ENCODE results near the gene LHPP.
"Not testable (repeated sequence)": the region's sequence is repeated elsewhere in the genome, so short reads cannot be mapped to it uniquely, and the experiment has no call there.

The LHPP gene

DNA sequence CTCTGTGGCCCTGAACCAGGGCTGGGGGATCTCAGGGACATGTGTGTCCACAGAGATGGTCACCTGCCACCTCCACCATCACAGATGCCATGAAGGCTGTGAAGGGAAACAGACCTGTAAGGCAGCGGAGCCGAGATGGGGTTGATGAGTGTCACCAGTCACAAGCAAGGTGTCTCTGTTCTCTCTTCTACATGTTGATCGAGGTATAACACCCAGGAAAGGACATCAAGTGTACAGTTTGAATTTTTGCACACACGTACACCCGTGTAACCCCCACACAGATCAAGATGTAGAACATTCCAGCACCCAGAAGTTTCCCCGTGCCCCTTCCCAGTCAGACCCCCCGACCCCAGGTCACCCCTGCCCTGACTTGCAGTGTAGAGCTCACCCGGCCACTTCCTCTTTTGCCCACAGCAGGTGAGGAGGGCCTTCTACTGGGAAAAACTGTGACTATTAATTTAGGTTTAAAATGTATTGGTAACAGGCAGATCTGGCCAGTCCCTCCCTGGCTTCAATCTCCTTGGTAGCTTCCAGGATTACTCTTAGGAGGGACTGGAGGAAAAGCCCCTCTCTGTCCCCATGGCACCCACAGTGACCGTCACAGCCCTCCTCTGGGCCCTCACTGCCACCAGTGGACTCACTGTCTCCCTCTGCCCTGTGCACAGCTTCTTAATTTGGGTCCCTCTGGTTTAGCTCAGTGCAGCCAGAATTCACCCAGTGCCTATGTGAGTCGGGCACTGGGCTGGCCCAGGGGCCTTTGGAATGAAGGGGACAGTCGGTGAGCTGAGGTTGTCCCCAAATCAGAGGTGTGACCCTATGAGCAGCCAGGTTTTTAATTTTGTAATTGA is 108.2 kb downstream of the LHPP start:
- DNase-seq, result no peak

GRCh38 chr10:124570646-124571045 is 109.0 kb downstream of the LHPP start:
- no peak for DNase-seq

DNA sequence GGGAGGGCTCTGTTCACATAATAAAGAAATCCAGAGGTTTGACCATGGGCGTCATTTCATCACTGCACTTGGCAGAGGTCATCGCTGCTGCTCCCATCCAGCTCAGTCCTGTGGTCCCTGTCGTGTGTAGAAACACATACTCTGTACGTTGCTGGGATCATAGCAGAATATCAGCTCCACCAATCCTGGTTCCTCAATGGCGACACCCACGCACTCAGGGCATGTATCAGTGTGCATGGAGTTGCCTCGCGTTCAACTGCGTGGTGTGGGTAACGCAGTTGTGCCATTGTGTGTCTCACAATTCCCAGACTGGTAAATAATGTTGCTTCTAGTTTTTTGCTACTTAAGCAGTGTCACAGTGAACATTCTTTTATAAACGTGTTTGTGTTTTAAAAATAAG is 111.1 kb downstream of the LHPP start:
- DNase-seq, result no peak

DNA sequence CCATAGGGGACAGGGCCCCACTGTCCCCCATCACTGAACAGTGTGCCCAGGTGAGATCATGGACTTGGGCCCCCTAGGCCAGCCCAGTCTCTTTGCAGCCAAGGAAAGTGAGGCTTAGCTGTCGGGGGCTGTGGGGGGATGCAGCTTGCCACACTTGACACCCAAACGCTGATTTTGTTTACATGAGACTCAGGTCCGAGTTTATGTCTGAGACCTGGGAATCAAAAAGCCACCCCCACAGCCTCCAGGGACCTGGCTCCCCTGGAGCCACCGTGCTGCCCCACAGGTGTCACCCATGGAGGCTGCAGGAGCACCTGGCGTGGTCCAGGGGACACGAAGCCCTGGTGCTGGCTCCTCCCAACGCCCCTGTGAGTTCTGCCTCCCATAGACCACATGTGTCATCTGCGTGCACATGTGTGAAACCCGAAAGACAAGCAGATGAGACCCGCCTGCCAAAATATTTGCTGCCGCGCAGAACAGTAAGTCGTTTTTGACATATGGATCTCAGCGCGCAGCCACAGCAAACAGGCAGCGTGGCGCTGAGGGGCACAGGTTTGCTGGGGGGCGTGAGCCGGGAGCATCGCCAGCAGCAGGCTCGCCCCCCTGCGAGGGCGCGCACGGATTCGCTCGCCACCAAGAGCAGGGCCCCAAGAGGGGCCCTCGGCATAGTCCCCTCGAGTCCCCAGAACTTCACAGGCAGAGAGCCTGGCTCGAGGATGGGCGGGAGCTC is 112.3 kb downstream of the LHPP start:
- no peak for DNase-seq

GRCh38 chr10:124574456-124575070 is 112.9 kb downstream of the LHPP start:
- DNase-seq, result no peak

DNA sequence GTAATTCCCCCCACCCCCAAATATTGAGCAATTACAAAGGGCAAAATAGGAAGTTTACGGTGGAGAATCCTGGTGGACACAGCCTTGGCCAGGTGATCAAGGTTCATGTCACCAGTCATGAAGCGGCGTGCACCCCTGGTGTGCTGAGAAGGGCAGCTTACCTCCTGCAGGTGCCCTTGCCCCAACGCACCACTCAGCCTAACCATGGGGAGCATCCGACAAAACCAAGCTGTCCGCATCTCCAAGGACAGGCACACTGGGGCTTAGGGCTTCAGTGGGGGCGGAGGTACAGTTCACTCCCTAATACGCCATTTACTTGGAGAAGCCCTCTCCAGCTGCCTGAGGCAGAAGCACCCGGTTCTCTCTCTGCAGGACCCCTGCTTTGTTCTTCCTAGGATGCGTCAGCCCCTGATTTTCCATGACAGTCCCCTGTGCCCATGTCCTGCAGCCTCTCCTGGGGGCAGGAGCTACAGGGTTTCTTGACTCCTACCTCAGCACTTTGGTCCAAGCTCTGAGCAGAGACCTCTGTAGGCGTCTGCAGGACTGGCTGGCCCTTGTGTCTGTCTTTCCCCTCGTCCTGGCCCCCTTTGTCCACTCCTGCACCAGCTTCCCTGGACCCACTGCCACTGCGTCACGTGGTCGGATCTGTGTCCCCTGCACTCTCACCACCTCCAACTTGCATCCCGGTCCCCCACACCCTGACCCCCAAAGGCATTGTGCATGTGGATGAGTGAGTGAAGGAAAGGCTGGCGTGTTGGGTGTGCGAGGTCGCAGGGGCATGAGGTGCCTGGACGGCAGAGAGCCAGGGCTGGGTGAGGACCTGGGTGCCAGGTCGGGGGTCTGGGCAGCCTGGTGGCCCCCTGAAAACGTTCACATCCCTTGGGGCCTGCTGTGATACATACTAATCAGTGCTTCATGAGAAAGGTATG is 113.7 kb downstream of the LHPP start:
- DNase-seq, result no peak

DNA sequence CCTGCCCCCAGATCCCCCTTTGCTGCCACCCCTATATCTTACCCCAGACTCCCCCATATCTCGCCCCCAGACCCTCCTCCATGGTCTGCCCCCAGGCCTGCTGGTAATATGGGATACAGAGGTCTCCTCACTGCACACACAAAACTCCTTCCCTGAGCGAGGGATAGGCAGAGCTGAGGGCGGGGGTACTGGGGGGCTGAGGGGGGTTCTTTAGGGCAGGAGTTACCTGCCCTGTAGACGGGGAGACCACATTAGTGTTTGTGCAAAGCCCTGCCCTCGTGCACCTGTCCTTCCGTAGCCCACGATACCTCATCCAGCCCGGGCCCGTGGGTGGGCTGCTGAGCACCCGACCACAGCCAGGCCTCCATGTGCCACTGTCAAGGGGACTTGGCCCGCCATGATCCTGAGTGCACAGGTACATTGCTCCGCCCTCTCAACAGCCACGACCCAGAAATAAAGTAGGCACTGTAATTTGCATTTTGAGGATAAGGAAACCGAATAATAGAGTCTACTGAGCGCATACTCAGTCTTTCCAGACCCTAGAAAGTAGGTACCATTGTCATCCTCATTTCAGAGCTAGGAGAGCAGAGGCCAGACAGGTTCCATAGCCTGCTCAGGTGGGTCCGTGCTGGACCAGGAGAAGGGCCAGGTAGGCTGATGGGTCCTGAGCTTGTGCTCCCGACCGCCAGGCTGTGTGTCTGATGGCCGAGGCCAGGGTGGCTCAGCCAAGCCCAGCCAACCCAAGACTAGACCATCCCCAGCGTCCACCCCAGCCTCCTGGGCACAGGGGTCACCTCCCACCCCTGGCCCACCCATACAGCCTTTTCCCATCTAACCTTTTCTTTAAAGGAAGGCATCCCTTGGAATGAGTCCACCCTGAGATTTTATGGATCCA is 115.2 kb downstream of the LHPP start:
- DNase-seq, result no peak

DNA sequence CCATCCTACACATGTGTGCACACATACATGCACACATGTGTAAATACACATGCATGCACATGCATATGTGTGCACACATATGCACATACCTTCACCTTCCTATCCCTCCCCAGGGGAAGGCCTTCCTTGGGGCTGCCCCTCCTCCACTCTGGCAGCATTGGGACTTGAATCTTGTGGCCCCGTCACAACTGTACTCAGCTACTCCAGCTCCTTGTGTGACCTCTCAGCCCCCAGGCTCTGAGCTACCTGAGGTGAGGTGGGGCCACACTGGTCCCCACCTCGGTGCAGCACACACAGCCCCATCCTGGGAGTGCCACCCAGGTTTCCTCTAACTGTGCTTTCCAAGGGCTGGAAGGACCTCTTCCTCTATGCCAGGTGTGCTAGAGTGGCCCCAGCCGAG is 116.0 kb downstream of the LHPP start:
- DNase-seq, result no peak

- no peak for DNase-seq
Observed at GRCh38 chr10:124578231-124579010, 116.8 kb downstream of the LHPP start.

DNA sequence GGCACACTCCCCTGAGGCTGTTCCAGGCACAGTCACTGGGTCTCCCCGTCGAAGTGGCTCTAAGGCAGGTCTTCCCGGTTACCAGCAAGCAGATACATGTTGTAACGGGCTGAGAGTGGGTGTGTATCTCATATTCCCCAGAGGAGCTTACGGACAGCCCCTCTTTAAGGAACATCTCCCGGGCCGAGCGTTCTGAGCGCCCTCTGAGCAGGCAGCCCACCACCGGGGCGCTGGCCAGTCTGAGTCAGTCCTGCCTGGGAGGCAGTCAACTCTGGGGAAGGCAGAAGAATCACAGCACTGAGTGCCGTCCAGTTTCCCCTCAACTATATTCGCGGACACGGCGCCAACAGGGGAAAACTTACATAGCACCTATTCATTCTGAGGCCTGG is 117.4 kb downstream of the LHPP start:
- no peak for DNase-seq

GRCh38 chr10:124586142-124586541 is 124.5 kb downstream of the LHPP start:
- no peak for DNase-seq

DNA sequence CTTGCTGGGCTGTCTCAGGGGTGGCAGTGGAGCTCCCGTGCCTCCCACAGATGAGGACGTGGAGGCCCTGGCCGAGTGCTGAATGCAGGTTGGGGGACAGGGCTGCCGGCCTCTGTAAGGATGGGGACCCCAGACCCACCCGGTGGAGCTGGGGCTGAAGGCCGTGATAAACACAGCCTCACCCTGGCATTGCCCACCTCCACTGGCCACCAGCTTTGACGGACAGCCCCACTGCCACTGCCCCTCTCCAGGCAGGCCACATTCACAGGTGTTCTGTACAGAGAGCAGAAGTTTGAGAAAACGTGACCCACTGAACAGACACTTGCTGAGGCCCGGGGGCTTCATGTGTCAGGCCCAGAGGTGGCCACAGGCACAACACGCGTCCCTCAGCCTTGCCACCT is 126.2 kb downstream of the LHPP start:
- no peak for DNase-seq

DNA sequence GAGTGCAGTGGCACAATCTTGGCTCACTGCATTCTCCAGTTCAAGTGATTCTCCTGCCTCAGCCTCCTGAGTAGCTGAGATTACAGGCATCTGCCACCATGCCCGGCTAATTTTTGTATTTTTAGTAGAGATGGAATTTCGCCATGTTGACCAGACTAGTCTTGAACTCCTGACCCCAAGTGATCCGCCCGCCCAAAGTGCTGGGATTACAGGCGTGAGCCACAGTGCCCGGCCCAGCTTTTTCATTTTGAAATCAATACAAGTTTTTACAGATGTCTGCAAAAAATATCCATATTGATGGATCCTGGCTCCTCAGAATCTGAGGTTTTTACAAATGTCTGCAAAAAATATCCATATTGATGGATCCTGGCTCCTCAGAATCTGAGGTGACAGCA is 126.7 kb downstream of the LHPP start:
- not testable (repeated sequence) for DNase-seq

- DNase-seq, result peak in 21 of 56 donors; percentile 15 to 85 (median 51)
Observed at GRCh38 chr10:124588736-124589490, 127.3 kb downstream of the LHPP start.

DNA sequence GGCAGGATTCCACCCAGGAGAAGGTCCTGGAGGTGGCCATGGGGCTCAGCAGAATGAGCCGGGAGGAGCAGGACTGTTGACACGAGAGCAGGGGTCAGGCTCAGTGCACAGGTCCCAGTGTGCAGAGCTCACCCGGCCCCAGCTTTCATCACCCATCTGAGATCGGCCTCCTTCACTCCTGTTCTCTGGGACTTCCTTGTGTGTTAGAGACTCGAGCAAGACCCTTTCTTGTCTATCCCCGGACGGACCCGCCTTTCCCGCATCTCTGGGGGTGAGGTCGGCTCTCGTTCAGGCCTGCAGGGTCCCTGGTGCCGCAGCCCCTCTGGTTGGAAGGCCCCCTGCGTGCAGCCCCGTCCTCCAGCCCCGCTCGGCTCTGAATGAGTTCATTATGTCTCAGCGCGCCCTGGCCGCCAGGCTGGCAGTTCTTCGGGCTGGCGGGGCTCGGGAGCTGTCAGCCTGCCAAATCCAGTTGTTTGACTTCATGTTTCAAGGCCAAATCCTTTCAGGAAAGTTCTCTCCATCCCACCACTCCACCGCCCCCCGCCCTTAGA is 127.9 kb downstream of the LHPP start:
- peak in 50 of 56 donors; percentile 30 to 86 (median 66) for DNase-seq

- DNase-seq, result peak in 15 of 56 donors; percentile 30 to 73 (median 52)
Observed at GRCh38 chr10:124590216-124591122, 128.8 kb downstream of the LHPP start.

- no peak for DNase-seq
Observed at GRCh38 chr10:124591123-124591495, 129.5 kb downstream of the LHPP start.
